Measurements from ENCODE around the gene GRIK5.

GRIK5 gene

DNA sequence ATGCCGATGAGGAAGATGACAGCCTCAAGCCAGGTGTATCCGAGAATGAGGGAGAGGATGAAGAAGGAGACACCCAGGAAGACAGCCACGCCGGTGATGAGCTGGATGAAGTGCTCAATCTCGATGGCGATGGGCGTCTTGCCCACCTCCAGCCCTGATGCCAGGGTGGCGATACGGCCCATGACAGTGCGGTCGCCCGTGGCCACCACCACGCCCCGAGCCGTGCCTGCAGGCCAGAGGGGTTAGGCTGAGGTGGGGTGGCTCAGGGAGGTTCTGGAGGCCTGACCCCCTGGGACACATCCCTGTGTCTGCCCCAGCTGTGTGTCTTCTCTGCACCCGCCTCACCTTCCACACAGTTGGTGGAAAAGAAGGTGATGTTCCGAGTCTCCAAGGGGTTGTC, 85.0 kb downstream of the GRIK5 start:
- DNase-seq: no peak

- no peak for DNase-seq
Measured at GRCh38 chr19:41981724-41982123, 88.3 kb downstream of the GRIK5 start.

DNA sequence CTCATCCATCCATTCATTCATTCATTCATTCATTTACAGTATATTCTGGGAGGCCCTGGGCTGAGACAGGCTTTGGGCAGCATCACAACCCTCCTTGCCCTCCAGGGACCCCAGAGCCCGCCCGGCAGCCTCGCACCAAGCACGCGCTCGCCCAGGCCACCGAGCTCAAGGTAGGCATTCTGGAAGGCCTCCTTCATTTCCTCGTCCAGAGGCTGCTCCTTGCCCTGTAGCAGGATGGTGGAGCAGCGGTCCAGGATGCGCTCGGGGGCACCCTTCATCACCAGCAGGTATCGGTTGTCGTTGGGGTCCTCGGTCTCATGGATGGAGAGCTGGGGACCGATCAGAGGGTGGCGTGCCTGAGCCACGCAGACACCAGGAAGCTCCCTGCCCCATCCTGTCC, 91.5 kb downstream of the GRIK5 start:
- no peak for DNase-seq

DNA sequence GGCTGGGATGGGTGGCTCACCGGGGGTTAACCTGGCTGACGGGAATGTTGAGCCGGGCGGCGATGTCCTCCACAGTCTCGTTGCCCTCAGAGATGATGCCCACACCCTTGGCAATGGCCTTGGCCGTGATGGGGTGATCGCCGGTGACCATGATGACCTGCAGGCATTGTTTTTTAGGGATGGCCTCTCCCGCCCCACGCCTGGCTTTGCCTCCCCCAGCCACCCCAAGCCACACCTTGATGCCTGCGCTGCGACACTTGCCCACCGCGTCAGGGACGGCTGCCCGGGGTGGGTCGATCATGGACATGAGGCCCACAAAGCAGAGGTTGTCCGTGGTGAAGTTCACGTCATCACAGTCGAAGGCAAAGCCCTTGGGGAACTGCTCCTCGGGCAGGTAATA, 92.1 kb downstream of the GRIK5 start:
- DNase-seq: no peak

- no peak for DNase-seq
Measured at GRCh38 chr19:41974652-41975051, 95.4 kb downstream of the GRIK5 start.

GRCh38 chr19:41971363-41971762, 98.6 kb downstream of the GRIK5 start:
- DNase-seq: no peak

DNA sequence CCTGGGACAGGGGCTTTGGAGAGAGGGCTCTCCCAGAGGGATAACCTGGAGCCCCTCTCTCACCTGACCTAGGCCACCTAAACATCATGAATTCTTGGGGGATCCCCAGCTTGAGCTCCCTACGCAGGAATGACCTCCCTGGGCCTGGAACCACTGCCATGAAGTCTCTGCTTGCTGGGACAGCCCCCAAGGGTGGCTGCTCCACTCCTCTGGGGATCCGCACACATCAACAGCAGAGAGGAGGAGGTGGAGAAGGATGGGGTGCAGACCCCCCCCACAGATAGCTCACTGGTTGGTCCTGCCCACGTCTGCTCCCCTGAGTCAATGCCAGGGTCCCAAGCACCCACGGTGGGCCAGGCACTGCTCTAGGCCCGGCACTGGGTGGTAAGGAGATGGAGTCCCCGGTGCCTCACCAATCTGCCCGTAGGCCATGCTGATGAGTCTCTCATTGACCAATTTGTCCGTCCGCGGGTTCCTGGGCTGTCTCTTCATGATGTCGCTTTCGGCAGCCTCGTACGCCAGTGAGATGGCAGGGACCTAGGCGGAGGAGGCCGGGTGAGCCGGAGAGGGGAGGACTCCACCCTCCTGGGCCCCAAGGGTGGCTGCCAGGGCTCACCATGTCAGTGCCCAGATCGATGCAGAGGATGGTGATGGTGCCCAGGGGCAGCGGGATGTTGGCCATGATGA, 100.1 kb downstream of the GRIK5 start:
- no peak for DNase-seq

- no peak for DNase-seq
Measured at GRCh38 chr19:41968751-41969595, 101.0 kb downstream of the GRIK5 start.

- no peak for DNase-seq
Measured at GRCh38 chr19:41967054-41967783, 102.8 kb downstream of the GRIK5 start.

GRCh38 chr19:41965106-41965505, 104.9 kb downstream of the GRIK5 start:
- DNase-seq: no peak

DNA sequence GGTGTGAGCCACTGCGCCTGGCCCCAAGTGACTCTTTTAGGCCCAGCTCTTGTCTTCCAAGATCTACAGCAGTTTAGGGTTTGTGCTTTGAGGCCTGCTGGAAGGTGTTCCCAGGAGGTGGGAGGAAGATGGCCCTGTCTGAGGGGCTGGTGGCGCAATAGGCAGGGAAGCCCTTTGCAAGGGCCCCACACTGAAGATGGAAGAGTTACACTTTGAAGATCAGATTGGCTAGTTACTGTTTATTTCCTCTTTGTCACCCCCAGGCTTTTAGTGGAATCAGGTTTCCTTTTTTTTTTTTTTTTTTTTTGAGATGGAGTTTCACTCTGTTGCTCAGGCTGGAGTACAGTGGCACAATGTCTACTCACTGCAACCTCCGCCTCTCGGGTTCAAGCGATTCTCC, 109.0 kb downstream of the GRIK5 start:
- DNase-seq: no peak

GRCh38 chr19:41959056-41960053, 110.7 kb downstream of the GRIK5 start, which contains the start of gene RABAC1:
RABAC1 (minus strand) TSS chr19:41959321; CDS start chr19:41959292, 29 bp downstream.
- DNase-seq: peak; percentile 96

GRCh38 chr19:41958367-41959055, 111.5 kb downstream of the GRIK5 start:
- DNase-seq: peak; percentile 87

GRCh38 chr19:41957838-41958366, 112.1 kb downstream of the GRIK5 start:
- peak; percentile 71 for DNase-seq

GRCh38 chr19:41957161-41957837, 112.7 kb downstream of the GRIK5 start:
- DNase-seq: no peak

- no peak for DNase-seq
Measured at GRCh38 chr19:41956621-41957020, 113.4 kb downstream of the GRIK5 start.

GRCh38 chr19:41955521-41955920, 114.5 kb downstream of the GRIK5 start:
- no peak for DNase-seq

GRCh38 chr19:41951686-41952172, 118.3 kb downstream of the GRIK5 start:
- DNase-seq: peak; percentile 71
